ENCODE measurements around the gene MICAL3.

- TF ChIP-seq CTCF (IDR thresholded peaks at IDR 0.05) (no peak), POLR2A (IDR thresholded peaks at IDR 0.05) (no peak), POLR2AphosphoS5 (IDR thresholded peaks at IDR 0.05) (no peak), EP300 (IDR thresholded peaks at IDR 0.05) (no peak)
Measured at GRCh38 chr22:17862646-17863181, 161.6 kb downstream of the MICAL3 start.
